Stimulated activated naive CD4-positive, alpha-beta T cell (primary cell): ENCODE results near the gene MYBPC3.
"Not testable (repeated sequence)": the region's sequence is repeated elsewhere in the genome, so short reads cannot be mapped to it uniquely, and the experiment has no call there.

Source experiments
- DNase-seq, 6 experiments: peaks; one replicate each; lab custom pipeline; 2025; lab: John Stamatoyannopoulos, UW

Gene MYBPC3

GRCh38 chr11:47338396-47339241, 13.9 kb downstream of the MYBPC3 start:
- DNase-seq, result no peak

GRCh38 chr11:47337229-47337924, 15.1 kb downstream of the MYBPC3 start:
- no peak for DNase-seq

- no peak for DNase-seq
These were observed 15.9 kb downstream of the MYBPC3 start for GRCh38 chr11:47336595-47336994.

GRCh38 chr11:47335733-47336132, 16.8 kb downstream of the MYBPC3 start:
- no peak for DNase-seq

- not testable (repeated sequence) for DNase-seq
These were observed 17.6 kb downstream of the MYBPC3 start for GRCh38 chr11:47334699-47335411.

- DNase-seq, result no peak
These were observed 18.5 kb downstream of the MYBPC3 start for GRCh38 chr11:47333886-47334443.

- DNase-seq, result no peak
These were observed 19.0 kb downstream of the MYBPC3 start for GRCh38 chr11:47333526-47333845.

- no peak for DNase-seq
These were observed 19.5 kb downstream of the MYBPC3 start for GRCh38 chr11:47332791-47333525.

- no peak for DNase-seq
These were observed 20.2 kb downstream of the MYBPC3 start for GRCh38 chr11:47332303-47332711.

- DNase-seq, result no peak
These were observed 20.8 kb downstream of the MYBPC3 start for GRCh38 chr11:47331454-47332302.

GRCh38 chr11:47329987-47330931, 22.2 kb downstream of the MYBPC3 start:
- no peak for DNase-seq

- DNase-seq, result no peak
These were observed 23.0 kb downstream of the MYBPC3 start for GRCh38 chr11:47329431-47329986.

GRCh38 chr11:47328449-47329390, 23.8 kb downstream of the MYBPC3 start:
- DNase-seq, result no peak

GRCh38 chr11:47327949-47328348, 24.6 kb downstream of the MYBPC3 start:
- DNase-seq, result no peak

- no peak for DNase-seq
These were observed 25.5 kb downstream of the MYBPC3 start for GRCh38 chr11:47327025-47327424.

- DNase-seq, result no peak
These were observed 26.3 kb downstream of the MYBPC3 start for GRCh38 chr11:47326198-47326597.

- DNase-seq, result no peak
These were observed 27.0 kb downstream of the MYBPC3 start for GRCh38 chr11:47325271-47326041.
